Bronchial epithelial cell (primary cell): Measurements from ENCODE around the gene MRPL1. TPM values are rescaled to one million over a fixed set of nuclear protein-coding genes. Genes with fewer than 3 reads are reported as not detected.

Experiments
- DNase-seq: peaks from one replicate; pipeline ENCODE4 v3.0.0-alpha.2; 2010; ENCODE audit warnings: low read depth
- FAIRE-seq: peaks from 2 replicates; lab custom pipeline; 2011; peaks lifted over from hg19 to GRCh38; lab: Jason Lieb, UNC
- H3K27me3 ChIP-seq: 2 replicates; pipeline ENCODE4 v1.5.1; 2011; ENCODE audit warnings: low read length; ENCODE audit not compliant: control insufficient read depth, insufficient read depth
- H3K36me3 ChIP-seq: 2 replicates; pipeline ENCODE4 v1.5.1; 2011; ENCODE audit warnings: low read length; ENCODE audit not compliant: control insufficient read depth, insufficient read depth
- H3K4me3 ChIP-seq: 2 replicates; pipeline ENCODE4 v1.5.1; 2011; ENCODE audit warnings: mild to moderate bottlenecking, low read depth, low read length, control low read depth
- total RNA-seq: library from RNA; depleted of rRNA; stranded (reverse); fragments of >200 nt; gene quantifications from 2 replicates; pipeline ENCODE4 v1.2.1, GENCODE V29; 2014
- TF ChIP-seq, protein P1 (sequence below): IDR thresholded peaks from 2 replicates; pipeline ENCODE4 v1.5.1; 2011; ENCODE audit warnings: mild to moderate bottlenecking, moderate library complexity, low read length, control low read depth, inconsistent platforms; ENCODE audit not compliant: insufficient read depth, severe bottlenecking

Gene MRPL1
- total RNA-seq, 1 donor from 2014 or later, result 24.7 TPM

DNA sequence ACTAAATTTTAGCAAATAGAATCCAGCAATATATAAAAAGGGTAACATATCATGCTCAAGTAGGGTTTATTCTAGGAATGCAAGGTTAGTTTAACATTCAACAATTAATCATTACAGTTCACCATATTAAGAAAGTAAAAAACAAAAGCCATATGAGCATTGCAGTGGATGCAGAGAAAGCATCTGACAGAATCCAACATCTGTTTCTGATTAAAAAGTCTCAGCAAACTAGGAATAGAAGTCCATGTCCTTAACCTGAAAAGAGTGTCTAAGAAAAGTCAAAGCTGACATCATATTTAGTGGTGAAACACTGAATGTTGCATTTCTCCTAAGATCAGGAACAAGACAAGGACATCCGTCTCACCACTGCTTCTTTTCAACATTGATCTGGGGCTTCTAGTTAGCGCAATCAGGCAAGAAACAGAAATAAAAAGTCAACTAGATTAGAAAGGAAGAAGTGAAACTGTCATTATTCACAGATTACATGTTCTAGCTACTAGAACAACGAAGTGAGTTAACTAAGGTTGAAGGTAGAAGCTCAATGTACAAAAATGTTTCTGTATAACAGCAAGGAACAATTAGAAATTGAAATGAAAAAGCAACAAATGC is 49.3 kb downstream of the MRPL1 start:
- peaks cover 2% of the 10 kb centered on the region for H3K36me3 ChIP-seq
- no peak for FAIRE-seq

DNA sequence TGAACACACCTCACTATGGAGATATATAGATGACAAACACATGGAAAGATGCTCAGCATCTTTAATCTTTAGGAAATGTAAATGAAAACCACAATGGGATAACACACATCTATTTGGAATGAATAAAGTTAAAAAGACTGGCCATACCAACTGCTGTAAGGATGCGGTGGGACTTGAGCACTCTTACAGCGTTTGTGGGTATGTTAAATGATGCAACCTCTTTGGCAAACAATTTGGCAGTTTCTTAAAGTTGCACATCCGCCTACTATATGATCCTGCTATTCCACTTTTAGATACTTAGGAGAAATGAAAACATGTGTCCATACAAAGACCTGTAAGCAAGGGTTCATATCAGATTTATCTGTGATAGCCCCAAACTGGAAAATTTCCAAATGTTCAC is 50.7 kb downstream of the MRPL1 start:
- TF ChIP-seq, protein P1, sequence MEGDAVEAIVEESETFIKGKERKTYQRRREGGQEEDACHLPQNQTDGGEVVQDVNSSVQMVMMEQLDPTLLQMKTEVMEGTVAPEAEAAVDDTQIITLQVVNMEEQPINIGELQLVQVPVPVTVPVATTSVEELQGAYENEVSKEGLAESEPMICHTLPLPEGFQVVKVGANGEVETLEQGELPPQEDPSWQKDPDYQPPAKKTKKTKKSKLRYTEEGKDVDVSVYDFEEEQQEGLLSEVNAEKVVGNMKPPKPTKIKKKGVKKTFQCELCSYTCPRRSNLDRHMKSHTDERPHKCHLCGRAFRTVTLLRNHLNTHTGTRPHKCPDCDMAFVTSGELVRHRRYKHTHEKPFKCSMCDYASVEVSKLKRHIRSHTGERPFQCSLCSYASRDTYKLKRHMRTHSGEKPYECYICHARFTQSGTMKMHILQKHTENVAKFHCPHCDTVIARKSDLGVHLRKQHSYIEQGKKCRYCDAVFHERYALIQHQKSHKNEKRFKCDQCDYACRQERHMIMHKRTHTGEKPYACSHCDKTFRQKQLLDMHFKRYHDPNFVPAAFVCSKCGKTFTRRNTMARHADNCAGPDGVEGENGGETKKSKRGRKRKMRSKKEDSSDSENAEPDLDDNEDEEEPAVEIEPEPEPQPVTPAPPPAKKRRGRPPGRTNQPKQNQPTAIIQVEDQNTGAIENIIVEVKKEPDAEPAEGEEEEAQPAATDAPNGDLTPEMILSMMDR, result no peak
- H3K27me3 ChIP-seq, result no peaks in the 10 kb centered on the region
- FAIRE-seq, result no peak

More for the DNA sequence above, 49.3 kb downstream of the MRPL1 start:
- Histone ChIP-seq H3K4me3 (no peak overlapping the region), H3K27me3 (no peaks in the 10 kb centered on the region)
- TF ChIP-seq, protein P1, result no peak
- no peak for DNase-seq

DNA sequence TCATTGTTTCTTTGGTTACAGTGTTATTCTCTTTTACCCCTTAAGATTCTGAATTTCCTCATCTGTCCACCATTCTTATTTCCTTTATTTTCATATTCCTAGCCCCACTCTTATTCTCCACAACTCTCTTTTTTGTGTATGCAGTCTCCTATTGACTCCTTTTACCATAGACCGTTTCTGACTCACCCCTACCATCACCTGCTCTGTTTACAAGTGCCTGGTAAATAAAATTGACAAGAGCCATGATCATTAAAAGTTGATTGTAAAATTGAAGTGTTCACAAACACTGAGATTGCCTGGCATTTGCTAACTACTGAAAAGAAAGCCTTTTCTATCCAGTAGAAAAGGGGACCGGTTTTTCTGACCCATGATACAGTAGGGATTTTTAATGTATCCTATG is 54.4 kb downstream of the MRPL1 start:
- DNase-seq (no peak), FAIRE-seq (no peak)
- TF ChIP-seq, protein P1, result no peak
- no peak overlapping the region for H3K4me3 ChIP-seq
- no peaks in the 10 kb centered on the region for H3K27me3 ChIP-seq
- no peaks in the 10 kb centered on the region for H3K36me3 ChIP-seq

More for the DNA sequence above, 50.7 kb downstream of the MRPL1 start:
- no peak overlapping the region for H3K4me3 ChIP-seq
- peaks cover 2% of the 10 kb centered on the region for H3K36me3 ChIP-seq
- peak; percentile 33 for DNase-seq

DNA sequence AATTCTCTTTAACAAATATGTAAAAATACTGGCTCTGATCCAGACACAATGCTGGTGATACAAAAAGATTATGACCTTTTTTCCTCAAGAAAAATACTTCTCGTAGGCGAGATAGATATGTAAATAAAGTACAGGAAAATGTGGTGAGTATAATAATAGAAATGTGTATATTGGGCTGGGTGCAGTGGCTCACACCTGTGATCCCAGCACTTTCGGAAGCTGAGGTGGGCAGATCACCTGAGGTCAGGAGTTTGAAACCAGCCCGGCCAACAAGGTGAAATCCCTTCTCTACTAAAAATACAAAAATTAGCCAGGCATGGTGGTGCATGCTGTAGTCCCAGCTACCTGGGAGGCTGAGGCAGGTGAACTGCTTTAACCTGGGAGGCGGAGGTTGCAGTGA is 55.0 kb downstream of the MRPL1 start:
- Histone ChIP-seq H3K36me3 (no peaks in the 10 kb centered on the region), H3K27me3 (no peaks in the 10 kb centered on the region), H3K4me3 (no peak overlapping the region)
- TF ChIP-seq, protein P1, result no peak
- FAIRE-seq (no peak), DNase-seq (no peak)

DNA sequence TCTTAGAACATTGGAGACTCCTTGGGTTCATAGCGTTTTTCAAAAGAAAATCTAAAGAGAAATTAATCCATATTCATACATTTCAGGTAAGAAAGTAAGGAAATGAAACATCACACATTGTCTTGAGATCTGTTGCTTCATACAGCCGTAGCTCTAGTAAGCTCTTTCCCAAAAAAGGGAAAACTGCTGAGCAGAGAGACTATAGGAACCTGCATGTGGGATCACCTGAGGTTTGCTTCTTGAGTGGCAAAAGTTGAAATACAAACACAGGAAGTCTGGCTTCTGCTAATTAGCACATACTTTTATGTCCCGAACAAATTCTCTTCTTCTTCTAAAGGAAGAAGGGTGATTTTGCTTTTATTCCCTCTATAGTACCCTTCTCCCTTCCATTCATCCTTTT is 57.7 kb downstream of the MRPL1 start:
- H3K27me3 ChIP-seq, result no peaks in the 10 kb centered on the region
- no peak for FAIRE-seq
- TF ChIP-seq, protein P1, result no peak
- DNase-seq, result peak; percentile 53
- H3K4me3 ChIP-seq, result no peak overlapping the region
- no peaks in the 10 kb centered on the region for H3K36me3 ChIP-seq

DNA sequence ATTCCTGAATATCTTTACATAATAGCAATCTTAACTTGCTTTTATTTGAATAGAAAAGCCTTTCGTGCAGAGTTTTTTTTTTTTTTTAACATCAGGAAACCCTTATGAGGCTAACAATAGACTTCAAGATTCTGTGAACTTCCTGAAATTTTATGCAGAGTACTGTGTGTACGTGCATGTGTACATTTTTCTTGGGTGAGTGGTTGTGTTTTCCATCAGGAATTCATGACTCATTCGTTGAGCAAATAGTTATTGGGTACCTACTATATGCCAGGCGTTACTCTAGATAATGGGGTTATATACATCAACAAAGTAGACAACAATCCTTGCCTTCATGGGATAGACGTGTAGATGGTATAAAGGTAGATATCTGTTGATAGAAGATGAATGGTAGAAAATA is 59.1 kb downstream of the MRPL1 start:
- no peaks in the 10 kb centered on the region for H3K27me3 ChIP-seq
- no peak overlapping the region for H3K4me3 ChIP-seq
- H3K36me3 ChIP-seq, result no peaks in the 10 kb centered on the region
- DNase-seq, result peak; percentile 98
- TF ChIP-seq, protein P1, result no peak
- no peak for FAIRE-seq
